Transverse colon (tissue), 4 donors: ENCODE results near the gene SPINK4.

Experiments used
- POLR2A ChIP-seq: fragments of 450-650 bp; IDR thresholded peaks from one replicate; pipeline ENCODE4 v1.6.1; 2016; ENCODE audit warnings: antibody characterized with exemption, mild to moderate bottlenecking, moderate library complexity
- POLR2AphosphoS5 ChIP-seq, 3 donors: sonication (generic); formaldehyde crosslinking; IDR thresholded peaks; one replicate each; pipeline ENCODE4 v1.6.1; 2016; ENCODE audit warnings: antibody characterized with exemption in 3 of 3
- TF ChIP-seq, protein P1 (sequence below), 5 experiments: fragments of 200-600 bp in 3 of 5; fragments of 450-650 bp in 2 of 5; sonication (generic) in 3 of 5; IDR thresholded peaks; 1 replicate in 2 of 5; 2 replicates in 3 of 5; pipeline ENCODE4 v1.5.1; 2016 to 2017; ENCODE audit warnings: antibody characterized with exemption in 5 of 5, inconsistent platforms in 3 of 5, mild to moderate bottlenecking in 2 of 5, moderate library complexity in 1 of 5

DNA sequence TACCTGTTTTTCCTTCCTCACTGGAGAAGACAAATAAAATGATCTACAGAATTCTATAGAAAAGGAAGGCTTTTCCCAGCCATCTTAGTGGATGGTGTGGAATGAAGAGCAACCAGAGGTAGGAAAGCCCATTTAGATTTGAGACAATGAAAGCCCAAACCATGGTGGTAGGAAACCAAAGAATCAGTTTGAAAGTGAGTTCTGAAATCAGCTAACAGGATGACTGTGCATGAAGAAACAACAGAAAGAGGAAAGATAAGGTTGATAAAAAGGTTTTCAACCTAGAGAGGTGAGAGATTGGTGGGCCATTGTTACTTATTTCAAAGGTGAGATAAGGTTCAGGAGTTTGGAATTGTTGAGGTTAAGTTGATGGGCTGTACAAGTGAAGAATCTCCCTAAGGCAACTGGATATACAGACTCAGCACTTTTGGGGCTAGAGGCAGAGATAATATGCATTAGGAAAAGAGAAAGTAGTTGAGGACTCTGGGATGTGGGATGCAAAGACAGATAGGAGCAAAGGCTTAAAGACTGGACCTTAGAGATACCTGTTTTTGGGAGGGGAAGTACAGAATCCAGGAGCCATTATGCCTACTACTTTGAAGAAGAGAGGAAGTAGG, 27.3 kb downstream of the SPINK4 start:
- TF ChIP-seq POLR2AphosphoS5 (IDR thresholded peaks at IDR 0.05) (no peak), POLR2A (no peak)
- TF ChIP-seq, protein P1, sequence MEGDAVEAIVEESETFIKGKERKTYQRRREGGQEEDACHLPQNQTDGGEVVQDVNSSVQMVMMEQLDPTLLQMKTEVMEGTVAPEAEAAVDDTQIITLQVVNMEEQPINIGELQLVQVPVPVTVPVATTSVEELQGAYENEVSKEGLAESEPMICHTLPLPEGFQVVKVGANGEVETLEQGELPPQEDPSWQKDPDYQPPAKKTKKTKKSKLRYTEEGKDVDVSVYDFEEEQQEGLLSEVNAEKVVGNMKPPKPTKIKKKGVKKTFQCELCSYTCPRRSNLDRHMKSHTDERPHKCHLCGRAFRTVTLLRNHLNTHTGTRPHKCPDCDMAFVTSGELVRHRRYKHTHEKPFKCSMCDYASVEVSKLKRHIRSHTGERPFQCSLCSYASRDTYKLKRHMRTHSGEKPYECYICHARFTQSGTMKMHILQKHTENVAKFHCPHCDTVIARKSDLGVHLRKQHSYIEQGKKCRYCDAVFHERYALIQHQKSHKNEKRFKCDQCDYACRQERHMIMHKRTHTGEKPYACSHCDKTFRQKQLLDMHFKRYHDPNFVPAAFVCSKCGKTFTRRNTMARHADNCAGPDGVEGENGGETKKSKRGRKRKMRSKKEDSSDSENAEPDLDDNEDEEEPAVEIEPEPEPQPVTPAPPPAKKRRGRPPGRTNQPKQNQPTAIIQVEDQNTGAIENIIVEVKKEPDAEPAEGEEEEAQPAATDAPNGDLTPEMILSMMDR (IDR thresholded peaks at IDR 0.05): no peak
